HEK293 (cell line): Measurements from ENCODE around the gene DCK.

Experiments used
- CTCF ChIA-PET: fragments of 350-600 bp; formaldehyde crosslinking; extraction: SDS; loops from one replicate; lab custom pipeline; 2021; ENCODE audit warnings: antibody characterized with exemption; lab: Yijun Ruan, JAX
- POLR2A ChIA-PET: fragments of 300-600 bp; formaldehyde crosslinking; extraction: SDS; loops from one replicate; lab custom pipeline; 2020; ENCODE audit warnings: antibody characterized with exemption, inconsistent platforms; lab: Yijun Ruan, JAX
- H3K27ac ChIP-seq: fragments of 200-500 bp; sonication (Bioruptor generic); 2 replicates; pipeline ENCODE4 v1.5.1; 2014; ENCODE audit warnings: low read depth, low read length, control low read depth, inconsistent platforms; ENCODE audit errors: extremely low read depth
- H3K36me3 ChIP-seq, 2 experiments: fragments of 200-500 bp in 1 of 2; sonication (Bioruptor generic) in 1 of 2; 1 replicate in 1 of 2; 2 replicates in 1 of 2; pipeline ENCODE4 v1.5.1; 2014 to 2017; ENCODE audit warnings: inconsistent platforms in 2 of 2, low read length in 2 of 2; ENCODE audit not compliant: control insufficient read depth in 2 of 2, insufficient read depth in 1 of 2
- H3K4me1 ChIP-seq: fragments of 200-500 bp; sonication (Bioruptor generic); 2 replicates; pipeline ENCODE4 v1.5.1; 2014; ENCODE audit warnings: mild to moderate bottlenecking, low read length, inconsistent platforms; ENCODE audit not compliant: control insufficient read depth, insufficient read depth
- H3K4me3 ChIP-seq: 2 replicates; pipeline ENCODE4 v1.5.1; 2011; ENCODE audit warnings: low read depth, mild to moderate bottlenecking, control low read depth, low read length, moderate library complexity
- H3K9me3 ChIP-seq: fragments of 200-500 bp; sonication (Bioruptor generic); 2 replicates; pipeline ENCODE4 v1.5.1; 2014; ENCODE audit warnings: low read depth, low read length, inconsistent platforms; ENCODE audit not compliant: control insufficient read depth, insufficient read depth
- HIC1 ChIP-seq: fragments of 450-650 bp; formaldehyde crosslinking; IDR thresholded peaks from 2 replicates; pipeline ENCODE4 v1.5.1; 2016; ENCODE audit warnings: missing biosample characterization, missing genetic modification characterization
- OSR2 ChIP-seq: fragments of 450-650 bp; formaldehyde crosslinking; IDR thresholded peaks from 2 replicates; pipeline ENCODE4 v1.5.1; 2016; ENCODE audit warnings: missing biosample characterization, missing genetic modification characterization
- PBX3 ChIP-seq: sonication (generic); formaldehyde crosslinking; IDR thresholded peaks from 2 replicates; pipeline ENCODE4 v1.8.1; 2022; ENCODE audit warnings: mild to moderate bottlenecking, moderate library complexity, missing genetic modification reagents
- PRDM1 ChIP-seq: fragments of 450-650 bp; formaldehyde crosslinking; IDR thresholded peaks from 2 replicates; pipeline ENCODE4; 2016; ENCODE audit warnings: missing biosample characterization, missing genetic modification characterization
- SCRT2 ChIP-seq: fragments of 450-650 bp; formaldehyde crosslinking; IDR thresholded peaks from 2 replicates; pipeline ENCODE4 v1.5.1; 2016; ENCODE audit warnings: missing biosample characterization, missing genetic modification characterization
- SETDB1 ChIP-seq: IDR thresholded peaks from one replicate; pipeline ENCODE4 v1.6.1; 2017; ENCODE audit warnings: mild to moderate bottlenecking, low read length, moderate library complexity, mixed read lengths; ENCODE audit not compliant: insufficient read length
- TRIM28 ChIP-seq: IDR thresholded peaks from 2 replicates; pipeline ENCODE4 v1.6.1; 2011; ENCODE audit warnings: low read length, control low read depth, borderline replicate concordance
- YY2 ChIP-seq: fragments of 450-650 bp; formaldehyde crosslinking; IDR thresholded peaks from 2 replicates; pipeline ENCODE4 v1.5.1; 2016; ENCODE audit warnings: missing biosample characterization, missing genetic modification characterization
- ZFHX2 ChIP-seq: fragments of 450-650 bp; formaldehyde crosslinking; conservative IDR thresholded peaks from 2 replicates; pipeline ENCODE4 v1.5.1; 2016; ENCODE audit warnings: missing biosample characterization, missing genetic modification characterization
- ZFP37 ChIP-seq: fragments of 450-650 bp; formaldehyde crosslinking; IDR thresholded peaks from 2 replicates; pipeline ENCODE4 v1.5.1; 2016; ENCODE audit warnings: missing biosample characterization, missing genetic modification characterization
- ZNF112 ChIP-seq: fragments of 450-650 bp; formaldehyde crosslinking; IDR thresholded peaks from 2 replicates; pipeline ENCODE4 v1.5.0; 2017; ENCODE audit warnings: missing biosample characterization, missing genetic modification characterization
- ZNF239 ChIP-seq: fragments of 450-650 bp; formaldehyde crosslinking; IDR thresholded peaks from 2 replicates; pipeline ENCODE4 v1.5.1; 2016; ENCODE audit warnings: missing biosample characterization, missing genetic modification characterization
- ZNF26 ChIP-seq: fragments of 450-650 bp; formaldehyde crosslinking; IDR thresholded peaks from 2 replicates; pipeline ENCODE4 v1.5.1; 2016; ENCODE audit warnings: missing biosample characterization, missing genetic modification characterization
- ZNF274 ChIP-seq, 2 experiments: fragments of 200-500 bp in 1 of 2; fragments of 450-650 bp in 1 of 2; sonication (Bioruptor generic) in 1 of 2; formaldehyde crosslinking in 1 of 2; IDR thresholded peaks; 2 replicates each; pipeline versions ENCODE4 v1.5.1 to v1.6.1; 2014 to 2016; ENCODE audit warnings: borderline replicate concordance in 1 of 2, inconsistent platforms in 1 of 2, low read length in 1 of 2, missing biosample characterization in 1 of 2, missing genetic modification characterization in 1 of 2
- ZNF292 ChIP-seq: fragments of 450-650 bp; formaldehyde crosslinking; IDR thresholded peaks from 2 replicates; pipeline ENCODE4 v1.5.1; 2016; ENCODE audit warnings: low read depth, missing biosample characterization, missing genetic modification characterization, borderline replicate concordance
- ZNF302 ChIP-seq: fragments of 450-650 bp; formaldehyde crosslinking; IDR thresholded peaks from 2 replicates; pipeline ENCODE4 v1.5.1; 2016; ENCODE audit warnings: missing biosample characterization, missing genetic modification characterization, low read depth
- ZNF518A ChIP-seq: fragments of 450-650 bp; formaldehyde crosslinking; conservative IDR thresholded peaks from 2 replicates; pipeline ENCODE4 v1.5.1; 2016; ENCODE audit warnings: low read depth, missing biosample characterization, missing genetic modification characterization
- ZNF624 ChIP-seq: fragments of 450-650 bp; formaldehyde crosslinking; IDR thresholded peaks from 2 replicates; pipeline ENCODE4 v1.5.1; 2017; ENCODE audit warnings: missing biosample characterization, missing genetic modification characterization
- ZNF747 ChIP-seq: fragments of 450-650 bp; formaldehyde crosslinking; IDR thresholded peaks from 2 replicates; pipeline ENCODE4 v1.5.1; 2016; ENCODE audit warnings: missing biosample characterization, missing genetic modification characterization
- ZSCAN18 ChIP-seq: fragments of 450-650 bp; formaldehyde crosslinking; IDR thresholded peaks from 2 replicates; pipeline ENCODE4 v1.5.1; 2016; ENCODE audit warnings: missing biosample characterization, missing genetic modification characterization
- ZSCAN23 ChIP-seq: fragments of 450-650 bp; formaldehyde crosslinking; IDR thresholded peaks from 2 replicates; pipeline ENCODE4 v1.5.1; 2016; ENCODE audit warnings: missing biosample characterization, missing genetic modification characterization

DCK gene

GRCh38 chr4:70958681-70959080 is 34.8 kb upstream of the DCK start (continued):
- TF ChIP-seq SETDB1: no peak

- H3K4me3 ChIP-seq: no peak overlapping the region
- H3K9me3 ChIP-seq: no peaks in the 10 kb centered on the region
- POLR2A ChIA-PET: no interaction called here
- H3K4me1 ChIP-seq: no peaks in the 10 kb centered on the region
- peaks cover 0 to 8% of the 10 kb centered on the region in 2 experiments; a peak in 2 of 3 replicates for H3K36me3 ChIP-seq
- CTCF ChIA-PET: no interaction called here
- TF ChIP-seq TRIM28 (no peak), ZNF26 (tag by site-specific recombination) (no peak), ZNF274 (IDR thresholded peaks at IDR 0.05; ENCODE audit: low read length) (no peak), ZNF274 (tag by site-specific recombination; IDR thresholded peaks at IDR 0.05; ENCODE audit: borderline replicate concordance) (no peak), HIC1 (tag by site-specific recombination) (no peak), ZNF302 (tag by site-specific recombination) (no peak), YY2 (tag by site-specific recombination) (no peak)
- no peak overlapping the region for H3K27ac ChIP-seq
Observed at GRCh38 chr4:70969076-70969475, 24.4 kb upstream of the DCK start.

GRCh38 chr4:70976252-70976651 is 17.2 kb upstream of the DCK start:
- ChIA-PET POLR2A (no interaction called here), CTCF (interaction anchor here (0.6 kb wide), 1 partner anchor 64 kb away, joined by 4 read pairs; no protein-coding TSS in a partner anchor)
- Histone ChIP-seq H3K4me3 (no peak overlapping the region), H3K9me3 (no peaks in the 10 kb centered on the region), H3K36me3 (peaks cover 0 to 15% of the 10 kb centered on the region in 2 experiments; a peak in 1 of 3 replicates), H3K4me1 (no peaks in the 10 kb centered on the region), H3K27ac (no peak overlapping the region)
- TF ChIP-seq PRDM1 (tag by site-specific recombination): no peak
- TF ChIP-seq ZSCAN23 (tag by site-specific recombination): no peak
- no peak for TF ChIP-seq ZNF747 (tag by site-specific recombination)
- TF ChIP-seq OSR2 (tag by site-specific recombination): no peak
- TF ChIP-seq SCRT2 (tag by site-specific recombination): no peak
- TF ChIP-seq ZNF292 (tag by site-specific recombination): no peak
- no peak for TF ChIP-seq ZNF518A
- TF ChIP-seq ZNF112 (tag by site-specific recombination): no peak
- TF ChIP-seq ZNF239: no peak
- TF ChIP-seq ZSCAN18 (tag by site-specific recombination): no peak
- TF ChIP-seq ZFHX2 (tag by site-specific recombination): no peak
- no peak for TF ChIP-seq ZFP37 (tag by site-specific recombination)
- no peak for TF ChIP-seq PBX3 (CRISPR knock-in tag)
- no peak for TF ChIP-seq ZNF624 (tag by site-specific recombination)
- TF ChIP-seq SETDB1: no peak
